Pons (tissue), 1 donor: ENCODE measurements around the gene SLC5A10.
"Not testable (repeated sequence)": the region's sequence is repeated elsewhere in the genome, so short reads cannot be mapped to it uniquely, and the experiment has no call there.

Experiments
- DNase-seq: peaks from one replicate; pipeline ENCODE4 v3.0.0-alpha.2; 2016; ENCODE audit warnings: low spot score

The SLC5A10 gene

DNA sequence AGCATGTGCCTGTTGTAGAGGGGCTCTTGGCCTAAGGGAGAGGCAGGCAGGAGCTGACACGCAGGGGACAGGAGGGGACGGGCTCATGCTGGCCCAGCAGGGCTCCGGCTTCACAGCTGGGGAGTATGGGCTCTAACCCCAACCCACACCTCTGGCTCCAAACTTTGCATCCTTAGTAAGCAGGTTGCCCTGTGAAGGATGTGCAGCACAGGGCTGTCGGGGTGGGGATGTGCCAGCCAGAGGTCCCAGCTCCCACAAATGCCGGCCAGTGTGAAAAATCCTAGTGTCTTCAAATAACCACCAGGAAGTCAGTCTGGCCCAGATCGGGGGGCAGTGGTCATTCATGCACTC is 66.6 kb downstream of the SLC5A10 start:
- DNase-seq, result no peak

DNA sequence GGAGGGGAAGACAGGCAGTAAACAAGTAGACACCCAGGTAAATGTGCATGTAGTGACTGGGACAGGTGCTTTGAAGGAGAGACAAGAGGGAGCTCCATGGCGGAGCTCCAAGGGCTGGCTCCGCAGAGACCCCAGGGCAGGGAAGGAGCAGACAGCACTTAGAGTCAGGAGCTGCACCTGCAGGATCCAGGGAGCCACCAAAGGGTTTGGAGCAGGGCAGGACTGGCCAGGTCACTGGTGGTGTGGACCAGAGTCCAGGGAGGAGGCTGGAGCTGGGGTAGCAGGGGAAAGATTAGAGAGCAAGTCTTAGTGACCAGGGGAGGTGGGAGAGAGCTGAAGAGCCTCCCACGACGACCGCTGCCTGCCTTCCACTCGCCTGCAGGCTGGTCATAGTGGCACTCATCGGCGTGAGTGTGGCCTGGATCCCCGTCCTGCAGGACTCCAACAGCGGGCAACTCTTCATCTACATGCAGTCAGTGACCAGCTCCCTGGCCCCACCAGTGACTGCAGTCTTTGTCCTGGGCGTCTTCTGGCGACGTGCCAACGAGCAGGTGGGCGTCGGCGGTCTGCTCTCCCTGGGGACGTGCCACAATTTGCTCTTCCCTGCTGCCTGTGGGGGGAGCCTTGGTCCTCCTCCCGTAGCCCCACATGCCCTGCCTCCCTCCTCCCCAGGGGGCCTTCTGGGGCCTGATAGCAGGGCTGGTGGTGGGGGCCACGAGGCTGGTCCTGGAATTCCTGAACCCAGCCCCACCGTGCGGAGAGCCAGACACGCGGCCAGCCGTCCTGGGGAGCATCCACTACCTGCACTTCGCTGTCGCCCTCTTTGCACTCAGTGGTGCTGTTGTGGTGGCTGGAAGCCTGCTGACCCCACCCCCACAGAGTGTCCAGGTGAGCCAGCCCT is 67.3 kb downstream of the SLC5A10 start:
- no peak for DNase-seq

DNA sequence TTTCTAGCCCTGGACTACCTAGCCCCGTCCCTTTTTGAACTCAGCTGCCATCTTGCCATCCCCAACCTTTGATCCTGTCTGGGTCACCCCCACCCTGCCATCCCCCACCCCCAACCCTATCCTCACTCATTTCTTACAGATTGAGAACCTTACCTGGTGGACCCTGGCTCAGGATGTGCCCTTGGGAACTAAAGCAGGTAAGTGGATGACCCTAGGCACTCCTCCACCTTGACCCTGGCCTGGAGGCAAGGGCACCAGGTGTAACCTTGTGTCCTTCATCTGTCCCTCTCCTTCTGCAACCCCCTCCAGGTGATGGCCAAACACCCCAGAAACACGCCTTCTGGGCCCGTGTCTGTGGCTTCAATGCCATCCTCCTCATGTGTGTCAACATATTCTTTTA is 68.1 kb downstream of the SLC5A10 start:
- DNase-seq, result no peak

DNA sequence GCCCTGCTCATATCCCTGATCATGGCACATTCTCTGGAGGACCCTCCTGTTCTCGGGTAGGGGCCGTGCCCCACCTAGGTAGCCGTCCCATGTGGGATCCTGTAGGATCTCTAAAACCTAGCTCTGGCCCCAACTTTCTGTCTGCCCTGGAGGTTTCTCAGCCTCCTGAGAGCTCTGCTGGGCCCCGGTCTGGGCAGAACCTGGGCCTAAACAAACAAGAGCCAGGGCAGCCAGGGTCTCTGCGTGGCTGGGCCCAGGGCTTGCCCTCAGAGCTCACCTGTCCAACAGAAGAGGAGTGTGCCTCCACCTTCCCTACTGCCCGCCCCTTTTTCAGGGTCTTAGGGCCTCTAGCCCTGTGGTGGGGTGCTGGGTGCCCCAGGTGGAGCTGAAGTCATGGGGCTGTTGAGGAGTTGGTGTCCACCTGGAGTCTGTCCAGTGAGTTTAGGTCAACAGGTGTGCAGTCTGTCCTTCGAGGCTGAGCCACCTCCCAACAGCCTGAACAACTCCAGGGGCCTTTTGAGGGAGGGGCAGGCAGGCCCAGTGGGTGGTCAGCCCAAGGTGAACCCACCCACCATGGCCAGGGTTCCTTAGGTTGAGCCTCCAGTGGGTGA is 69.2 kb downstream of the SLC5A10 start:
- DNase-seq, result not testable (repeated sequence)

DNA sequence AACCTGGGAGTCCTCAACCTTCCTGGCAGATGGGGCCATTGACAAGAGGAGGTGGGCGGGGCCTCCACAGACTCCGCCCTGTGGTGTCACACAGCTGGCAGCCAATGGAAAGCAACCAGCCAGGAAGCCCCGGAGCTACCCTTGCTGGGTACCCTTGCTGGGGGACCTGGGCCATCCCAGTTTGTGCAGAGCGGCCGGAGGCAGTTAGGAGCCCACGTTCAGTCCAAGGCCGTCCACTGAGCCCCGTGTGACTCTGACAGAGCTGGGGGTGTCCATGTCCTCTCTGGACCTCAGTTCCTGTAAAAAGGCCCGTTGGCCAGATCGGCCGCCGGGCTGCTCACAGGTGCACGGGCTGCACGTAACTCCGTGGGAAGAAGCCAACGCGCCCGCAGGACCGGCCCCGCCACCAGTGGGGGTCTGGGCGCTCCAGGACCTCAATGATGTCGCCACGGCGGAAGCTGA is 69.7 kb downstream of the SLC5A10 start:
- DNase-seq, result no peak

DNA sequence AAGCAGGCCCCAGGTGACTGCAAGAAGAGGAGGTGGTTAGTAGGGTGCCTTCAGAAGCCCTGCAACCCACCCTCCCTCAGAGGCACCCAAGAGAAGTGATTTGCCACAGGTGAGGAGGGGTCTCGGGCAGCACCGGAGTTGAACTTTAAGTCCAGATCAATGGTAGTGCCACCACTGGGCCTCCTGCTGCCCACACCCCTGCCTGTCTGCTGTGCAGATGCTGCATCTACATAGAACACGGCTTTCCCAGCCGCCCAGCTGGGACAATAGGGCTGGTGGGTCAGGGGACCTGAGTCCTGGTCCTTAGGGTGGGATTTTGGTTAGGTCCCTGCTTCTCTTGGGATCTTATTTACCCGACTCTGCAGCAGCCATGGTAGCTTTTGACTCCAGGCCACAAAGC is 70.2 kb downstream of the SLC5A10 start:
- DNase-seq, result no peak

DNA sequence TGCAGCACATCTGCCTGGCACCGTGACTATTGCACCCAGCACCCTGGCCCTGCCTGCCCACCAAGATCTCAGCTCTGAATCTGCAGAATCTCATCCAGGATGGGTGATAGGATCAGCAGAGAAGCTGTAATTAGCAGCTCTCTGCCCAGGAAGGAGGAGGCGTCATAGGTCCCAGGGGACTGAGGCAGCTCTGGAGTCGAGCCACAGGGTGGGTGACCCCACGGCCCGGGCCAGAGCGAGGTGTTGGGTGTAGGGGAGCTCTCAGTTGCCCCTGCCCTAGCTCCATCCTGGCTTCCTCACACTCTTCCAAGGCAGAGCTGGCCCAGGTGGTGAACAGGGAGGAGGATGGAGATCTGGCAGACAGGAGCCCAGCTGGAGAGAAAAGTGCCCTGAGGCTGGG is 70.8 kb downstream of the SLC5A10 start:
- DNase-seq, result no peak

DNA sequence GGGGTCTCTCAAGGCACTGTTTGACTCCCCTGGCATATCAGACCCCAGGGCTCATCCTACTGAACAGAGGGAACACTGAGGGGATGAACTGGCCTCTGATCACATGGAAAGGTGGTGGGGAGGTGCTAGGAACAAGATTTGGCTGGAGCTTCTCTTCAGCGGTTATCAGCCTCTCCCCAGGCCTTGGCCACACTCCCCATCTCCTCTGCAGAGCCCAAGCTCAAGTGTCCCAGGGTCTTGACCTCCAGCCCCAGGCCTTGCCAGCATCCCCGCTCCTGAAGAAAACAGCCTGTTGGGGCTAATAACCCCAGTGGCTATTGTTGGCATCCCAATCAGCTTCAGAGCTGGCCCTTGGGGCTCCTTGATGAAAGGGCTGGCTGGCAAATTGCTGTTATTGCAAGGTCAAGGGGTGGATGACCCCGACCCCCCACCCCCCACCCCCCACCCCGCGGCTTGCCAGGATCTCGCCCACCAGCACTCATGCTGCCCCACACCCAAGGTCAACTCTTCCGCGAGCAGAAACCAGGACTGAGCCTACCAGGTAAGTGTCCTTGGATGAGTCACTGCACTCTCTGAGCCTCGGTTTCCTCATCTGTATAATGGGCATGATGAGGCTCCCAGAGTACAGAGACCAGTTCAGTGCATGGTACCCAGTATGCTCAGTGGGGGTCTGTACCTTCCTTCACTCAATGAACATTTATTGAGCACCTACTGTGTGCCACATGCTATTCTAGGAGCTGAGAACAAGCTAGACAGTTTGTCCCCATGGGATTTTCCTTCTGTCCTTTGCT is 71.4 kb downstream of the SLC5A10 start:
- no peak for DNase-seq

DNA sequence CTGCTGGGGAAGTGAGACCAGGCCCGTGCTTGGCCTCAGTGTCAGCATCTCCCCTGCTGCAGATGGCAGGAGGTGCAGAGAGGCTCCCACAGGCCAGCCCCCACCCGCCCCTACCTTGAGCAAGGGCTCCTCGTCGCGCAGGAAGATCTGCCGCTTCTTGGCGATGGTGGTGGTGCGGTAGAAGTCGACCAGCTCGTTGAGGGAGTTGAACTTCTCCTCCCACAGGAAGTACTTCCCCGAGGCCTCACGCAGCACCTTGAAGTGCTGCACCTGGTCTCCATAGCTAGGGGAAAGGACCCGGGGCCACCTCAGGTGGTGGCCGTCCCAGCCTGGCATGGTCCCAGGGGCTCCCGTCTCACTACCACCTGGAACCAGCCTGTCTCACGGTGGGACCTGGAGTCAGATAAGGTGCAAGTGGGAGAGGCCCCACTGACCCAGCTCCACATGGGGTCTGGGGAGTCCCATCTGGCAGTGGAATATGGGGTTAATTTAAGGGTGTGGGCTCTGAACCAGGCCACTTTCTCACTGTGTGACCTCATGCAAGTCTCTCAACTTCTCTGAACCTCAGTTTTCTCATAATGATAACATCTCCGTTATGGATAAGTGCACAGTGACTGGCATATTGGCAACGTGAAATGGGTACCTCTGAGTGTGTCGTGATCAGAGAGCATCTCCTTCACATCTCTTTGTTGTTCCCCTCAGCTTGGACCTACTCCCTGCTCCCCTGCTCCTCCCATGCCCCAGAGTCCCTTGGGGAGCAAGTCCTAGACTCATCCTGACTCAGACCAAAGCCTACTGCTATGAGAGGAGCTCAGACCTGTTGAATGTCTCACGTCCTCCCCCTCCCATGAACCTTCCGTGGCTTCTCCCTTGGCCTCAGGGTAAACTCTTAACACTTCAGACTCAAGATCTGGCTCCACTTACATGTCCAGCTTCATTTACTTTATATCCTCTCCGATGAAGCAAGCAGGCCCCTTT is 72.4 kb downstream of the SLC5A10 start:
- DNase-seq, result no peak

DNA sequence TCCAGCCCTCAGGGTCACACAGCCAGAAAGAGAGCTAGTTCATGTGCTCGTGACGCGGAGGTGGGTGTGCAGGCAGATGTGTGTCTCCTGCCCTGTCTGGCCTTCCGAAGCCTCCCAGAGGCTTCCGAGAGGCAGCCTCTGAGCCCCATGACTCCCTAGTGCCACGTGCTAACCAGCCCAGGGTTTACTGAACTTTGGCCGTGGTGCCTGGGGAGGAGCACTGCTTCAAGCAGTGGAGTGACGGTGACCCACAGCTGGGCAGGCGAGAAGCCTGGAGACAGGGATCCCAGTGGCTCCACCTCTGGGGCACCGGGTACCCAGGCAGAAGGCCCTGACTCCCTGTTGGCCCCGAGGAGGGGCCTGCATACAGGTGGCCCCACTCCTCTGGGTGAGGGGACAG is 76.7 kb downstream of the SLC5A10 start:
- DNase-seq, result not testable (repeated sequence)

DNA sequence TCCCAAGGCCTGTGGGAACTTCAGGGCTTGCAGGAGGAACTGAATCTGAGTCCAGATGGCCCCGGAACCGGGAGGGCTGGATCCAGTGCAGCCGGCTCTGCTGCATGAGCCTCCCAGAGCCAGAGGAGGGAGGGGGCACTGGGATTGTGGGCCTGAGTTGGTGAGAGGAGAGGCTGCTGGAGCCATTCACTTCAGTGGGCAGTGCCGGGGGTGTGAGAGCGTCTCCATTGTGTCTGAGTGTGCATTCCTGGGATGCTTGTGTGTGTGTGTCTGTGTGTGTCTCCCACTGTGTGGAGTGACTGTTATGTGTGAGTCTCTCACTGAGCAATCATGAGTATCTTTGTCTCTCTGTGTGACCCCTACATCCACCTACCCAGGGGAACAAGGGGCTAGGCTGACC is 77.8 kb downstream of the SLC5A10 start:
- not testable (repeated sequence) for DNase-seq

DNA sequence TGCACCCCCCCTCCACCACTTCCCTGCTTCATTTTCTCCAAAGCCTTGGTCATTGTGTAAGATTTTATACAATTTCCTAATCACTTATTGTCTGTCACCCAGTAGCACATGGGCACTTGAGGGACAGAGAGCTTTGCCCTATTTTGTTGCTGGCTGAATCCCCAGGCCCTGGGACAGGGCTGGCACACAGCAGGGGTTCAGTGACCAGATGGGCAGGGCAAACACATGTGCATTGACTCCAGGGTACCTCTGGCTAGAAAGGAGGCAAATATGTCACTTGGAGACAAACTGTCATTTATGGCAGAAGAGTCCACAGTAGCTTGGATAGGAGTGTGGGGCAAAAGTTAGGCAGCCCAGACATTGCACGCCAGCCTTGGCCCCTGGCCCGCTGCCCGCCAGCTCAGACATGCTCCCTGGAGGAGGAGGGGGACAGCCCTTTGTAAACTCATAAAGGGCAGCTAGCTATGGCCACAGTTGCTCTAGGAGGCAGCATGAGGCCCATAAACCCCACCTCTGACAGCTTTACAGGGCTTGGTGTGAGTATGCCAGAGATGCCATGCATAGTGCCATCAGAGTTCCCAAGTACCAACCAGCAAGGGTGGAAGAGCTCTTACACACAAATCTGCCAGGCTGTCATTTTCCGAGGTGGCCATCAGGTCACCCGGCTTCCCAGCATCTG is 78.9 kb downstream of the SLC5A10 start:
- not testable (repeated sequence) for DNase-seq

DNA sequence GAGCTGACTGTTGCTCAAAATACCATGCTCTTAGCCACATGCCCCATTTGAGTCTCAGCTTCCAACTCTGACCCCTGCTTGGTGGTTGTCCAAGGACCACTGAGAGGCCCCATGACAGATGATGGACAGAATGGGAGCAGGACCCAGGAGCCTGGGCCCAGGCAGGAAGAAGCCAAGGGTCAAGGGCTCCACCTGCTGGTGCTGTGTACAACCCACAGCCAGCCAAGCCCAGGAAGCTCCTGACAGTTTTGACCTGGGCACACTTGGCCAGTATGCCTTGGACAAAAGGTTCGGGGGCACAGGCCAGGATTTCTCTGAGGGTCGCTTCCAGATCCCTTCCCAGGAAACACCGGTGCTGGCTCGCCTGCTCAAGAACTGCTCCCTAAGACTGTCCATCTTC is 79.8 kb downstream of the SLC5A10 start:
- DNase-seq, result not testable (repeated sequence)

DNA sequence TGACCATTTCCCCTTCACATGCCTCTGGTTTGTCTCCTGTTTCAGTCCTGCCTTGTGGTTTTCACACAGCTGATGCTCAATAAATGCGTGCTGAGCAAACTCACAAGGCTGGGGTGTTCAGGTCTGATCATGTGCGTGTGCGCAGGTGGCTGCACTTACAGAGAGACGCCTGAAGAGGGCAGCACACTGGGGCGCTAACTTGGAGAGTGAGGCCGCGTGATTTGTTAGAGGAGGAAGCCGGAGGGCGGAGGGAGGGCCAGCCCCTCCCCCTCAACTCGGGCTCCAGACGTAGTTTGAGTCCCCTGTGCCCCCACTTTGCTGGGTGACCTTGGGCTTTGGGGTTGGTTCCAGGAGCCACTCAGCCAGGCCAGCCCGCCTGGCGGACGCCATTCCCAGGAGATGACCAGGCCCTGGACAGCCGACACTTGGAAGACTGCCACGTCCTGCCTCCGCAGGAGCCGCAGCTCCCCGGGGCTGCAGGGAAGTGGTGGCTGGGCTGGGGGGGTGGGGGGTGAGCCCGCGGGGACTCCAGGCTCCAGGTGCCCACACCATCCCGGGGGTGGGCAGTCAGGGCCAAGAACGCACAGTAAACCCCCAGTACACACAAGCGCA is 80.5 kb downstream of the SLC5A10 start:
- not testable (repeated sequence) for DNase-seq

DNA sequence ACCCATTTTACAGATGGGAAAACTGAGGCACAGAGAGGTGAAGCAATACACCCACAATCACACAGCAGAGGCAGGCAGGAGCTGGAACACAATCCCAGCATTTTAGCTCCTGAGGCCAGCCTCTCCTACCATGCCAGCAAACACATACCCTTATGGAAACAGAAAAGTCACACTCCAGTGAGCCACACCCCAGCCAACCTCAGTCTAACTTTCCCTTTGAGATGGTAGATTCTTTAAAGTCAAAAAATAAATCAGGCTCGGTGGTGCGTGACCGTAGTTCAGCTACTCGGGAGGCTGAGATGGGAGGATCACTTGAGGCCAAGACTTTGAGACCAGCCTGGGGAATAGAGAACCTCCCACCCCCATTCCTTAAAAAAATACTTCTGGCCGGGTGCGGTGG is 84.2 kb downstream of the SLC5A10 start:
- DNase-seq, result not testable (repeated sequence)

DNA sequence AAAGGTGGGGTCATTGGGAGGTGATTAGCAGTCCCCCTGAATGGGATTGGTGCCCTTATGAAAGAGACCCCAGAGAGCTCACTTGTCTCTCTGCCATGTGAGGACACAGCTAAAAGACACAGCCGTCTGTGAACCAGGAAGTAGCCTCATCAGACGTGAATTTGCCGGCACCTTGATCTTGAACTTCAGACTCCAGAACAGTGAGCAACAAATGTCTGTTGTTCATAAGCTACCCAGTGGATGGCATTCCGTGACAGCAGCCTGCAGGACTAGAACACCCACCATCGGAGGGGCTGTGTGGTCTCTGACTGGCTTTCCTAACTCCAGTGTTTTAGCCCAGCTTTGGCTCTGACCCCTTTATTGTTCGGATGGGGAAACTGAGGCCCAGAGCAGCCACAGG is 85.6 kb downstream of the SLC5A10 start:
- not testable (repeated sequence) for DNase-seq

DNA sequence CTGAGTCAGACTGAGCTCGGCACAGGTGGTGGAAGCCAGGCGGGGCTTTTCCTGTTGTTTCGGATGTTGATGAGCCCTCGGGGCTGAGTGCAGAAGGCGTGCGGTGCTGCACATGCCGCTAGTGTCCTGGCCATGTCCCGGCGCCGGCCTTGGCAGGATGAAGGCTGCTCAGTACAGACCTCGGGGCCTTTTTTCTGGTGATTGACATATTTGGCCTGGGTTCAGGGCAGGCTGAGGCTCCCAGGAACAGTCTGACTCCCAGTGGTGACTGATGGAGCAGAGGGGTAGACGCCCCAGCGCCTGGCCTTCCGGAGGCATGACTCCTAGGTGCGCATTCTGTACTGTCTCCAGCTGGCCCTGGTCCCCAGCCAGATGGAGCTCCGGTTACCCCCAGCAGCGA is 86.0 kb downstream of the SLC5A10 start:
- DNase-seq, result not testable (repeated sequence)

DNA sequence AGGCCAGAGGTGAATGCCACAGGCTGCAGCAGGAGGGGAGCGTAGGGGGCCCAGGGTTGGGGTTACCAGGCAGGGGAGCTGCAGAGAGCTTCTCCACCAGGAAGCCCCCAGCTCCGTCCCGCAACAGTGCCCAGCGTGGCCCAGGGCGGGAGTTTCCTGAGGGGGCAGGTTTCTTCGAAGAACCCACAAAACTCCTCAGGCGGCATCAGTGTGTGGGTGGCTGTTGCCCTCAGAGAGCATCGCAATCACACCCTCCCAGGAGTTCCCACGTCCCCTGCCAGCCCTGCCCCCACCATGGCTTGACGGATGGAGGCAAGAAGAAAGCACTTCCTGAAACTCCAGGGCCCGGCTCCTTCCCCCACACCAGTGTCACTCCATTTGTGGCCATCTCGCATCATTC is 86.8 kb downstream of the SLC5A10 start:
- not testable (repeated sequence) for DNase-seq

DNA sequence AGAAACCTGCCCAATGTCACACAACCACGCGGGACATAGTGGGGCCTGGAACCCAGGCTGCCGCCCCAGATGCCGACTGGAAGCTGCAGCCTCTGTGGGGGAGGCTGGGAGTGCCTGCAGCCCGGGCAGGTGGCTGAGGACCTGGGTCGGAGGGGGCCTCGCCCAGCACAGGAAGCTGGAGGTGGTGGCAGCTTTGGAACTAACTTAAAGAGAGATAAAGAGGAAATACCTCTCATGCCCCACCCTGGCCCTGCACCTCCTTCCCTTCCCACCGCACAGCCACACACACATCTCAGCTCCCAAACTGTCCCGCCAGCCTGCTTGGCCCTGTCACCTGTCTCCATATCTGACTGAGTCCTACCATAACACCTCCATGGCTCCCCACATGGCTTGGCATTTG is 88.4 kb downstream of the SLC5A10 start:
- DNase-seq, result not testable (repeated sequence)

DNA sequence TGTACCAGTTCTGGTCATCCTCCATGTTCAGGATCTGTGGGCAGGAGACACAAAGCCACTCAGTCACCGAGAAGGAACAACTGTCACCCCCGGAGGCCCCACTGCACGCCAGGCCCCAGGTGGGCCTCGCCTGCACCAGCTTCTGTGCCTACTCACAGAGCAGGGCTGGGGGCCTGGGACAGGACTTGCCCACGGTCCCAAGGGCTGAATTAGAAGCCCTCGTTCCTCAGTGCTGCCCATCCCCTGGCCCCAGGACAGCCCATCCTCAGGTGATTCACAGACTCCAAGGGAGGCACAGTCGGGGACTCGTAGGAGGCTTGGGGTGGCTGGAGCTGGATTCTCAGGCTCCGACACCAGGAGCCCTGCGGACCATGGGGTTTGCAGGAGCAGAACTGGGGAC is 89.9 kb downstream of the SLC5A10 start:
- not testable (repeated sequence) for DNase-seq
